ENCODE results near the gene BTAF1.
"Not testable (repeated sequence)": the region's sequence is repeated elsewhere in the genome, so short reads cannot be mapped to it uniquely, and the experiment has no call there.

Gene BTAF1

DNA sequence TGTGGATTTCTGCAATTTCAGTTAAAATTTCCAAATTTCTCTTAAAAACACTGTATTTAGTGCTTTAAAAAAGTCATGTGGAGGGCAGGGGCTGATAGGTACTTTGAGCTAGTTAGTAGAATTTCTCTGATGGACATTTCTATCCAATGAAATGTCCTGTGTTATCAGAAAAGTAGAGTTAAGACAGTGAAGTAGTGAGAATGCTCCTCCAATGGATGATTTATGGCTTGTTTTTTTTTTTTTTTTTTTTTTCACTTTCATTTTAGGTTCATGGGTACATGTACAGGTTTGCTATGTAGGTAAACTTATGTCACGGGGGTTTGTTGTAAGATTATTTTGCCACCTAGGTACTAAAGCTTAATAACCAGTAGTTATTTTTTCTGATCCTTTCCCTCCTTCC is 55.0 kb downstream of the BTAF1 start:
- no peak for FAIRE-seq

DNA sequence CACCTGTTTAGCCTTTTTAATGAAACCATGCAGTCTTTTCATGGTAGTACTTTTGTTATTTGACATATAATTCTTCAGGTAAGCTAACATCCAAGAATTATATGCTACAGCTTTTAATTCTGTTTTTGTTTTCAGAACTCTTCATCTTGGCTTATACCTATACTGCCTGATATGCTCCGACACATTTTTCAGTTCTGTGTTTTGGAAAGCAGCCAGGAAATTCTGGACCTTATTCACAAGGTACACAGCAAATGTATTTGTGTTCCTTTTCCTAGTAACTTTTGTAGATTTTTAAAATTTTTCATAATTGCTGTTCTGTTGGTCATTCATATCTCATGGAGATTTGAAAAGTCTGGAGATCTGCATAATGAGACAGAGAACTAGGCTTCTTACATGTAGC is 56.7 kb downstream of the BTAF1 start:
- no peak for FAIRE-seq

DNA sequence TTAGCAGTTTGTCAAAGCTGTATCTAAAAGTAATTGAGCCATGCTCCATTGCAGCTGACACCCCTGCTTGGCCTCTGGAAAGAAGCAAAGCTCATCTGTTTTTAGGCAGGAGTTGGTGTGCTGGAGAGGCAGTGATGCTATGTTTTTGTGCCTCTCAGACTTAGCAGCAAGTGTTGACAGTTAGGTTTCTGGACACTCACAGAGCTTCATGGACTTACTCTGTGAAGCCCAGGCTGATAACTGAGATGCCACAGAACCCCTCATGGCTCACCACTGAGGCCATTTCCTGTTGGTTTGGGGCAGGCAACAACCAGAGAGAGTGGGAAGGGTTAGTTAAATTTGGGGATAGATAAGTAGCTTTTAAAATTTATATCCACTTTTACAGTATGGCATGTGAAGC is 59.8 kb downstream of the BTAF1 start:
- no peak for FAIRE-seq

DNA sequence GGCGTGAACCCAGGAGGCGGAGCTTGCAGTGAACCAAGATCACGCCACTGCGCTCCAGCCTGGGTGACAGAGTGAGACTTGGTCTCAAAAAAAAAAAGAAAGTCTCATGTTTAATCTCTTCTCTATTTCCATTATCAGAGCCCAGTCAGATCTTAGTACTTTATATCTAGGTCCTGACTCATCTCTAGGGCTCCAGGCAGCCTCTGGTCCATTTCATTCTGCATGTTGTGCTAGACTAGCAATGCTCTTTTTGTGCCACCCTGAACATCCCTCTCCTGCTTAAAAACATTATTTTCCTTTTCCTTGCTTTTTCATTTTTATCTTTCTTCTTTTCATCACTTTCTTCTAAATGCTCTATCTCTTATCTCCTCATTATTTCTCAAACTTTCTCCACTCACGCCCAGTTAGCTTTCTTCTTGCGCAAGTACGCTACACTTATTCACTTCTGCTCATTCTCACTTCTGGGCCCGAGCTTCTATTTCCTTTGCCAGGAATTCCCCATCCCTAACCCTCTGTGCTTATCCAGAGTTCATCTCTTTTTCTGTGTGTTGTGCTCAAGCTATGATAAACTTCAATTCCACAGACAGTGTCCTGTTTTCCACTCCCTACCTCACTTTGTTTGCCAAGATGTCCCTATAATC is 63.9 kb downstream of the BTAF1 start:
- no peak for FAIRE-seq

DNA sequence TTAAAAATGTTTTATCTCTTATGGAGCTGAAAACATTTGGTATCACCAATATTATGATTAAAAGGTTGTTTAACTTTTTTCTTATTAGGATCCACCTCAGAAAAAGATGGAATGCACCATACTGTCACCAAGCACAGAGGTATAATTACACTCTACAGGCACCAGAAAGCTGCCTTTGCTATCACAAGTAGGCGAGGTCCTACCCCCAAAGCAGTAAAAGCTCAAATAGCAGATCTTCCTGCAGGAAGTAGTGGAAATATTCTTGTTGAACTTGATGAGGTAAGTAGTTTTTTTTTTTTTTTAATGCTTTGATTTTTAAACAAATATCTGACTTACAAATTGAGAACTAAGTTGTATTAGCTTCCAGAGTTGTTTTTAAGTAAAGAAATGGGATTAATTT is 68.5 kb downstream of the BTAF1 start:
- FAIRE-seq = no peak

DNA sequence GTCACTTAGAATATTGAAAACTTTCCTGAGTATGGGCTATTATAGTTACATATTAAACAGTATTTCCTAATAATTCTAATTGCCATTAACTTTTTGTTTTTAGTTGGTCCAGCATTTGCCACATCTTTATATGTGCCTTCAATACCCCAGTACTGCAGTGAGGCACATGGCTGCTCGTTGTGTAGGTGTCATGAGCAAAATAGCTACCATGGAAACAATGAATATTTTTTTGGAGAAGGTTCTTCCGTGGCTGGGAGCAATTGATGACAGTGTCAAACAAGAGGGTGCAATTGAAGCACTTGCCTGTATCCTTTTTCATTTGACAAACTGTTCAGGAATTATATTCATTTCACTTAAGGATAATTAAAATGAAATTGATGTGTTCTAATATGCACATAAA is 72.7 kb downstream of the BTAF1 start:
- FAIRE-seq = no peak

DNA sequence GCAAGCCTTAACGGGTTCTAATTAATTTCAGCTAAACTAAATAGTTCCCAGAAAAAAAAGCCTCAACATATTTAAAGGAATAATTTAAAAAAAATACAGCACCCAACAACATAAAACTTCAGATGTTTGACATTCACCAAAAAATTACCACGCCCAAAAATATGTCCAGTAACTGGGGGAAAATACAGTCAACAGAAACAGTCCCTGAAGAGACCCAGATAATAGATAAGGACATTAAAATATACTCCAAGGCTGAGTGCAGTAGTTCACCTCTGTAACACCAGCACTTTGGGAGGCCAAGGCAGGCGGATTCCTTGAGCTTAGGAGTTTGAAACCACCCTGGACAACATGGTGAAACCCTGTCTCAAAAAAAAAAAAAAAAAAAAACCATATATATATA is 78.0 kb downstream of the BTAF1 start:
- FAIRE-seq = no peak

DNA sequence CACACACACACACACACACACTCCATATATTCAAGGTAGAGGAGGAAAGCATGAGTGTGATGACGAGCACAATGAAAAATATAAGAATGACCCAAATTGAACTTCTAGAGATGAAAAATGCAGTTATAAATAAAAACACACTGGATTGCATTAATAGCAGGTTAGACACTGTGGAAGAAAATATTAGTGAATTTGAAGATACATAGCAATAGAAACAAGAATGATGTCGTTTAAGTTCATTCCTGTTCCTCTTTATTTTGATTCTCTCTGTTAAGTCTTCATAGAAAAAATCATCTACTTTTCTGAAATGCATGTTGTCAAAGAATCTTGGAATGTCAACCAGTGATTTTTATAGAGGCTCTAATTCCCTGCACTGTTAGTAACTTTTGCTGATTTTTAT is 78.4 kb downstream of the BTAF1 start:
- no peak for FAIRE-seq

DNA sequence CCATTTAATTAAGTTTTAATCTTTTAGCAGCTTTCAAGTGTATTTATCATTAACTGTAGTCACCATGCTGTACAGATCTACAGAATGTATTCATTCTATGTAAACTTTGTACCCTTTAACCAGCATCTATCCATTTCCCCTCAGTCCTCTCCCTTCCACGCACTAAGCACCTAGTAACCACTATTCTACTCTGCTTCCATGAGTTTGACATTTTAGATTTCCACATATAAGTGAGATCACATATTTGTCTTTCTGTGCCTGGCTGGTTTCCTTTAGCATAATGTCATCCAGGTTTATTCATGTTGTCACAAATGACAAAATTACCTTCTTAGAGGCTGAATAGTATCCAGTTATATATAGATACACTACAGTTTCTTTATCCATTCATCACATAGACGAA is 79.7 kb downstream of the BTAF1 start:
- no peak for FAIRE-seq

DNA sequence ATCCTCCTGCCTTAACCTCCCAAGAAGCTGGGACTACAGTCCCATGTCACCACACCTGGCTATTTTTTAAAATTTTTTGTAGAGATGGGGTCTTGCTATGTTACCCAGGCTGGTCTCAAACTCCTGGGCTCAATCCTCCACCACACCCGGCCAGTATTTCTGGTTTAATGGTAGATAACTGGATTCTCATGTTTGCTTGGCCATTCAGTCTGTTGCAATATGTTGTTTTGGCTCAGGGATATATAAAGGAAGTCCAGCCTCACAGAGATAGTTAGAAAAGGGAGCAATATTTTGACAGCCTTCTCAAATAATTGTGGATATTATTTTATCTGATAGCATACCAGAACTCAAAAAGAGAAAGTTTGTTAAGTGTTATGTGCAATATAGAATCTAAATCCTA is 82.4 kb downstream of the BTAF1 start:
- FAIRE-seq = no peak

DNA sequence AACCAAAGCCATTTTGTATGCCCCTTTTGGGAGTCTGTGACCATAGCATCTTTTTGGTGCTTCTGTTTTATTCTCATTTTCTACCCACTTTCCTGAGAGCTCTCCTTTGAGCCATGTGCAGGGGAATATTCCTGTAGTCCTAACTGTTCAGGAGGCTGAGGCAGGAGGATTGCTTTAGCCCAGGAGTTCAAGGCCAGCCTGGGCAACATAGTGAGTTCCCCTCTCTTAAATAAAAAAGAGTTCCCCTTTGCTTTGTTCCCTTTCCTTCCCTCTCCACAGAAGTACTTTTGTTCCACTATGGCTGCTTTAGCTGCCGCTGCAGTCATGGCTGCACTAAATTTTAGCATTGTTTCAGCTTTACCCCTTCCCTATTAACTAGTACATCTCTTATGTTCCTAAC is 85.9 kb downstream of the BTAF1 start:
- FAIRE-seq = no peak

DNA sequence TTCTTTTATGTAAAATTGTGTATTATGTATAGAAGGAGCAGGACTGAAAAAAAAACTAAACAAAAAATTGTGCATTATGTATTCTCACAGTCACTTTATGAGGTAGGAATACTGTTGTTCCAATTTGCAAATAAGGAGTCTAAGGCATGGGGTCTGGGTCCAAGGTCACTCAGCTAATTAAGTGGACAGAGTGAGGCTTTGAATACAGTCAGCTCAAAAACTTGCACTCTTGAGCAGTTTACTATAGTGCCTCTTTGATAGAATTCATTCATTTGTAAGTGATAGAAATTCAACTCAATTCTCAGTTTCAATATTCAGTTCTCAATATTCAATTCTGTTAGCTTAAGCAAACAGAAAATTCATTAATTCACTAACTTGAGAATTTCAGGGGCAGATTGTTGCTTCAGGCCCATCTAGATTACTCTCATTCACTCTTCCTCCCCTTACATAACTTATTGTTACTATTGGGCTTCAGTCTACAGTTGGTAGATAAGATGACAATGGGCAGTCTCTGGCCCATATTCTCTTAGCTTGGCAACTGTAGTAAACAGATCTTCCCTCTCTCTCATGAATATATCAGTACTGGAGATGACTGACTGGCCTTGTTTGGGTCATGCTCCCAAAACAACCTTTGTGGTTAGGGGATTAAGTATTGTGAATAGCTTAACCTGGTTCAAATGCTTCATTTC is 86.6 kb downstream of the BTAF1 start:
- no peak for FAIRE-seq

DNA sequence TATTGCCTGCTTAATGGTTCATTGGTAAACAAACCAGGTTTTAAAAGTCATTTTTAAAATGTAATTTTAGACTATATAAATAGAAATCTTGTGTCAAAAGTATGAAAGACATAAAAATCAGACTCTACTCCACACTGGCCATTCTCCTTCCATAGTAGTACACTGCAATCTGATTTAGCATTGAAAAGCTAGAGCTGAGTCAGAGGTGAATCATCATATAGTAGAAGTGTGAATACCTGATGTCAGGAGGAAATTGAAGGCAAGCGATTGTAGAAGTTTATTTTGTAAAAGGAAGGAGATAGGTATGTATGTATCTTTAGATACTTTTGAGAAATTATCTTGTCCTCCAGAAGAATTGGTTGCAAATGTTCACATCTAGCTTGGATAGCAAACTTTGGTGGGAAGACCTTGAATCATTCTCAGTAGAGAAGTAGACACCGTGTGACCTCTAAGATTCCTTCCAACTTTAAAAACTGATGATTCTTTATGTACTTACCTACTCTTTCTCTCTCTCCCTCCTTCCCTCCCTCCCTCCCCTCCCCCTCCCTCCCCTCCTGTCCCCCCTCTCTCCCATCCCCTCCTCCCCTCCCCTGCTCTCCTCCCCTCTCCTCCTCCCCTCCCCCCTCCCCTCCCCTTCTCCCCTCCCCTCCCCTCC is 88.1 kb downstream of the BTAF1 start:
- FAIRE-seq = peak; percentile 15

DNA sequence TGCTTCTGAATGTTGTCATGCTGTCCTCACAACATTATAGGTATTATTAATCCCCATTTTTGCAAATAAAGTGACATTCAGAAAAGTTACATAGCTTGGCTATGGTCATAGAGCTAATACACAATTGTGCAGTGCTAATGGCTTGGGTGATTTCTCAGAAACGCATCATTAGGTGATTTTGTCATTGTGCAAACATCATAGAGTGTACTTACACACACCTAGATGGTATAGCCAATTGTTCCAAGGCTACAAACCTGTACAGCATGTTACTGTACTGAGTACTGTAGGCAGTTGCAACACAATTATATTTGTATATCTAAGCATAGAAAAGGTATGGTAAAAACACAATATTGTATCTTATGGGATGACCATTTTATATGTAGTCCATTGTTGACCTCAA is 91.0 kb downstream of the BTAF1 start:
- FAIRE-seq = no peak

DNA sequence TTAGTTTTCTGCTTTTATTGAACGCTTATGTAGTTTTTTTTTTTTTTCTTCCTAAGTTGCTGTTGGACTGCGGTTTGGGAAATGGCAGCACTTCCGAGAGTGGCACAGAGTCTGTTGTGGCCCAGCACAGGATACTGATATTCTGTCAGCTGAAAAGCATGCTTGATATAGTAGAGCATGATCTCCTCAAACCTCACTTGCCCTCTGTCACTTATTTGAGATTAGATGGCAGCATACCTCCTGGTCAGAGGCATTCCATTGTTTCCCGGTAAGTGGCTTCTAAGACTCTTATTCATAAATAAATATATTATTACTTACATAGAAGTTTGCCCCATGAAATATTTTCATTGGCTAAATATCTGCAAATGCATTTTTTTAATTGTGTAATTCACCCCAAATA is 101.1 kb downstream of the BTAF1 start:
- no peak for FAIRE-seq

DNA sequence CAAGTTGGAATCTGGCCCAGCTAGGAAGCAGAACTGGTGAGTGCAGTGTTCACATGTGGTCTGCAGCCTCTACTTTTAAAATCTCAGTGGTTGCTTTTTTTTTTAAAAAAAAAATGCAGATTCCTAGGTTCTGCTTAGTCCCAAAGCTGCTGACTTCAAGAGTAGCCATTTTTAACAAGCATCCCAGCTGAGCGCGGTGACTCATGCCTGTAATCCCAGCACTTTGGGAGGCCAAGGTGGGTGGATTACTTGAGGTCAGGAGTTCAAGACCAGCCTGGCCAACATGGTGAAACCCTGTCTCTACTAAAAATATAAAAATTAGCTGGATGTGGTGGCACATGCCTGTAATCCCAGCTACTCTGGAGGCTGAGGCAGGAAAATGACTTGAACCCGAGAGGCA is 101.8 kb downstream of the BTAF1 start:
- not testable (repeated sequence) for FAIRE-seq

DNA sequence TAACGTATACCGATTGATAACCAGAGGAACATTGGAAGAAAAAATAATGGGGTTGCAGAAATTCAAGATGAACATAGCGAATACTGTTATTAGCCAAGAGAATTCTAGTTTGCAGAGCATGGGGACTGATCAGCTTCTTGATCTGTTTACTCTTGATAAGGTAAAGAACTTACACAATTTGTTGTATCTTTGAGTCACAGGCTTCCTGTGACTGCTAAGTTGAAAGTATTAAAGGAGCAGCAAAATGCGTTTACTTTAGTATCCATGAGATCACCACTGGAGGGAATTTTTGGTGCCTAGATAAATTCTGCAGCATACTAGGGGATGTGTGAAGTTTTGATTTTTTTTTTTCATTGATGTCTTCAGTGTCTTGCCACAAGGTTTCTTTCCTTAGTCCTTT is 103.6 kb downstream of the BTAF1 start:
- no peak for FAIRE-seq

DNA sequence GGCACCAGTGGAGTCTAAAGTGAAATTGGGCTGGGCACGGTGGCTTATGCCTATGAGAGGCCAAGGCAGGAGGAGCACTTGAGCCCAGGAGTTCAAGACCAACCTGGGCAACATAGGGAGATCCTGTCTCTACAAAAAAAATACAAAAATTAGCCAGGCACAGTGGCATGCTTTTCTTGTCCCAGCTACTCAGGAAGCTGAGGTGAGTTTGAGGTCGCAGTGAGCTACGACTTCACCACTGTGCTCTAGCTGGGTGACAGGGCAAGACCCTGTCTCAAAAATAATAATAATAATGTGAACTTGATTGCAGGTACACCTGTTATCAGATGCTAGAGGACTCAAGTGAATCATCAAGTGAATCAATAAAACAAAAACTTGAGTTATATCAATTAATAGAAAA is 108.0 kb downstream of the BTAF1 start:
- FAIRE-seq = no peak

DNA sequence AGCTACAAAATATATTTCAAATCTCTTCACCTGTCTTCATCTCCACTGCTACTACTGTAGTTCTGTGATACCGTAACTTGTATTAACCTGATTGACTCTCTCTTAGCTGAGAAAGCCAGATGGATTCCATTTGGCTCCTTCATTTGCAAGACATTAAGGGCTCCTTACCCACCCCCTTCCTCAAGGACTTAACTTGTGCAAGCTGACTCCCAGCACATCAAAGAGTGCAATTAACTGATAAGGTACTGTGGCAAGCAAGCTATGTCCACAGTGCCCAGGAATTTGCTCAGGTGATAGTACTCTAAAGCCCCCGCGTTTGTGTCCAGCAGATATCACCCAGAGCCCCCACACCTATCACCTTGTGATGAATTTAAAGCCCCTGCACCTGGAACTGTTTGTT is 109.5 kb downstream of the BTAF1 start:
- not testable (repeated sequence) for FAIRE-seq

DNA sequence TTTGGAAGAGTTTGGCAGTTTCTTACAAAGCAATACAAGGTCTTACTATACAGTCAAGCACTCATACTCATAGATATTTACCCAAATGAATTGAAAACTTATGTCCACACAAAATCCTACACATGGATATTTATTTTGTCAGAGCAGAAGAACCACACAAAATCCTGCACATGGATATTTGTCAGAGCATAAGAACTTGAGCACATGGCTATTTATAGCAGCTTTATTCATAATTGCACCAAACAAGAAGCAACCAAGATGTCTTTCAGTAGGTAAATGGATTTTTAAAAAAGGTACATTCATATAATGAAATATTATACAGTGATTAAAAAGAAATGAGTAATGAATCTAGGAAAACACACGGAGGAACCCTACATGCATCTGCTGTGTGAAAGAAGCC is 115.4 kb downstream of the BTAF1 start:
- FAIRE-seq = no peak

DNA sequence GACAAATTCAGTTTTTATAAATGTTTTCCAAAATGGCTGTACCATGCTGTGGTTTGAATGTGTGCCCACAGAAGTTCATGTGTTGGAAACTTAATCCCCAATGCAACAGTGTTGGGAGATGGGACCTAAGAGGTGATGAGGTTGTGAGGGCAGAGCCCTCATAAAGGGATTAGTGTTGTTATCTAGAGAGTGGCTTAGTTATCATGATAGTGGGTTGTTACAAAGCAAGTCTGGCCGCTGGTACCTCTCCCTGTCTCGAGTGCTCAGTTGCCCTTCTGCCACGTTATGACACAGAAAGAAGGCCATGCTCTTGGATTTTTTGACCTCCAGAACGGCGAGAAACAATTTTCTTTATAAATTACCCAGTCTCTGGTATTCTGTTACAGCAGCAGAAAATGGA is 119.0 kb downstream of the BTAF1 start:
- no peak for FAIRE-seq

DNA sequence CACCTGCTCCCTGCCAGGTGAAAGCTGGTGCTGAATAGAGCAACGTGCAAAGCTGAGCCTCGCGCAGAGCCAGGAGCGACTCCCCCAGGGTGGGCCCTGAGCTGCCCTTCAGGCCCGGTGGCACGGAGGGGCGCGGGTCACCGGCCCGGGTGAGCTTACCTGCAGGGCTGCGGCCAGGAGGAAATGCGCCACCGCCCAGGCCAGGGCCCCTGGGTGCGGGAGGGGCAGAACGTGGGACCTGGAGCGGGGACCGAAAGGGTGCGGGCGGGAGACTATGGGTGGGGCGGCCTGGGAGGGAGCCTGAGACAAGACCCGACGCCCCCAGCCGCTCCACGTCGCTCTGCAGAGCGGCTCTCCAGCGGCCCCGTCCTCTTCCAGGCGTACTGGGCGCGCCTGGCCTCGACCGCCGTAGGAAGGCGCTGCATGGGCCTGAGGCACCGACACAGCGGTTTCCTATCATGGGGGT is 122.1 kb downstream of the BTAF1 start:
- no peak for FAIRE-seq

DNA sequence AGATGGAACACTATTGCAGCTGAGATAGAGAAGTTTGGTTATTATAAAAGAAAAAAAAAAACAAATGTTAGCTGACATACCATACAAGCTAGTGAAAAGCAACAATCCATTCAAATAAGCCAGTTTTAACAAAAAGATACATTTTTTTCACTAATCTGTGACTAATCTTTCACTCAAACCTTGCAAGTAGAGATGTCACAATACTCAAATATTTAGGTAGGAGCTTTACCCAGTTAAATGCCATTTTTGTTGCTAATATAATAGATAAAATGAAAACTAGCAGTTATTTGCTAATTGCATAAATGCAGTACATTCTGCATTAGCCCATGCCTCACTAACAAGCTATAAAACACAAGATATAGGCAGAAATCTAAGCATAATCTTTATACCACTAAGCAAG is 123.6 kb downstream of the BTAF1 start:
- FAIRE-seq = no peak

DNA sequence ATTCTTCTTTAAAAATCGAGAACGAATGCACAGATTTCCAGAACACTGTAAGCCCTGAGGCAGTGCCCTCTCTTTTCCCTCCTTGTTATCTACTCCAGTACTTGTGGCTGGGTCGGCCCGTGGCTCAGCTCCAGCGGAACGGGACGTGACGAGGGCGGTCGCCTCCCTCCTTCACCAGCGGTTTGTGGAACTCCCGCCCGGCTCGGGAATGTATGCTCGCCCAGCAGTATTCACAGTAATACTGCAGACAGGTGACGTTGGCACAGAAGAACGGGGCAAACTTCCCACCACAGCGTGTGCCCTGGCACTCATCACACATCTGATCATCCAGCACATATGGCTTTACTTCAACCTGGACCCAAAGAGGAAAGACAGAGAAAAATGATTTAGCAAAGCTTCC is 128.5 kb downstream of the BTAF1 start:
- no peak for FAIRE-seq
